Subcutaneous adipose tissue (tissue), 4 donors: ENCODE measurements around the gene ANAPC15. TPM values are rescaled to one million over a fixed set of nuclear protein-coding genes. Genes with fewer than 3 reads are reported as not detected.

ENCODE experiments used
- total RNA-seq, 4 donors: library from RNA; depleted of rRNA; stranded (reverse); fragments of >200 nt; gene quantifications; one replicate each; pipeline ENCODE4 v1.1.0, GENCODE V29; 2016
- TF ChIP-seq, protein P1 (sequence below): fragments of 450-650 bp; IDR thresholded peaks from one replicate; pipeline ENCODE4 v1.5.1; 2016; ENCODE audit warnings: low read depth, mild to moderate bottlenecking, control low read depth, antibody characterized with exemption, moderate library complexity

Gene ANAPC15
- total RNA-seq, 4 donors from 2014 or later, result 17.3 to 28.6 (median 21.1) TPM

GRCh38 chr11:72122607-72123006 lies 10.1 kb upstream of the ANAPC15 start:
- TF ChIP-seq, protein P1, sequence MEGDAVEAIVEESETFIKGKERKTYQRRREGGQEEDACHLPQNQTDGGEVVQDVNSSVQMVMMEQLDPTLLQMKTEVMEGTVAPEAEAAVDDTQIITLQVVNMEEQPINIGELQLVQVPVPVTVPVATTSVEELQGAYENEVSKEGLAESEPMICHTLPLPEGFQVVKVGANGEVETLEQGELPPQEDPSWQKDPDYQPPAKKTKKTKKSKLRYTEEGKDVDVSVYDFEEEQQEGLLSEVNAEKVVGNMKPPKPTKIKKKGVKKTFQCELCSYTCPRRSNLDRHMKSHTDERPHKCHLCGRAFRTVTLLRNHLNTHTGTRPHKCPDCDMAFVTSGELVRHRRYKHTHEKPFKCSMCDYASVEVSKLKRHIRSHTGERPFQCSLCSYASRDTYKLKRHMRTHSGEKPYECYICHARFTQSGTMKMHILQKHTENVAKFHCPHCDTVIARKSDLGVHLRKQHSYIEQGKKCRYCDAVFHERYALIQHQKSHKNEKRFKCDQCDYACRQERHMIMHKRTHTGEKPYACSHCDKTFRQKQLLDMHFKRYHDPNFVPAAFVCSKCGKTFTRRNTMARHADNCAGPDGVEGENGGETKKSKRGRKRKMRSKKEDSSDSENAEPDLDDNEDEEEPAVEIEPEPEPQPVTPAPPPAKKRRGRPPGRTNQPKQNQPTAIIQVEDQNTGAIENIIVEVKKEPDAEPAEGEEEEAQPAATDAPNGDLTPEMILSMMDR, result no peak

GRCh38 chr11:72120930-72121329 lies 8.4 kb upstream of the ANAPC15 start:
- TF ChIP-seq, protein P1, result no peak

GRCh38 chr11:72119198-72119597 lies 6.7 kb upstream of the ANAPC15 start:
- TF ChIP-seq, protein P1, result no peak

DNA sequence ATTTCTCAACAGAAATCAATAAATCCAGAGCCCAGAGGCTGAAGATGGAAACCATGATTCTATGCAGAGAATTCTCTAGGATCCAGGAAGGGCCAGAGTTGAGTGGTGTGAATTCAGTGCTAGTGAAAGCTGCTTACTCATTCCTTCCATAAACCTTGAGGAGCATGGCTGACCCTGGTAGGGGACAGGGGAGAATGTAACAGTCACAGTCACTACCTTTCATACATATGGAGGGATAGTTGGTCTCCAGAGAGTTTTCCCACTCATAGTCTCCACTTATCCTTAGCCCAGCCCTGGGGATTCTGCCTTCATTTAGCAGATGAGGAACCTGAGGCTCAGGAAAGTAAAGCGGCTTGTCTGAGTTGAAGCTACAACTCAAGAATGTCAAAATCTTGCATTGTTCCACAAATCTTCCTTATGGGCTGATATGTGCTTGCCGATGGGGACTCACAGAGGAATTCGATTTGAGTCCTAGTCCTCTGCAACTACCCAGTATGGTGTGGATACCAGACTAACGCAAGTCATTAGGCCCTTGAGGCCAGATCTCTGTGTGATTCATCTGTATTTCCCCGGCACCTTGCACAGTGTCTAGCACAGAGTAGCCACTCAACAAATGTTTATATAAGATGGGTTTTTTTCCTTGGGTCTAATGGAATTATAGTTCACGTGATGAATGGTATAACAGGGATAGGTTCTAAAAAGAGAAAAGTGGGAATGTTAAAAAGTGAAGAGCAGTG lies 3.7 kb upstream of the ANAPC15 start:
- TF ChIP-seq, protein P1, result no peak

DNA sequence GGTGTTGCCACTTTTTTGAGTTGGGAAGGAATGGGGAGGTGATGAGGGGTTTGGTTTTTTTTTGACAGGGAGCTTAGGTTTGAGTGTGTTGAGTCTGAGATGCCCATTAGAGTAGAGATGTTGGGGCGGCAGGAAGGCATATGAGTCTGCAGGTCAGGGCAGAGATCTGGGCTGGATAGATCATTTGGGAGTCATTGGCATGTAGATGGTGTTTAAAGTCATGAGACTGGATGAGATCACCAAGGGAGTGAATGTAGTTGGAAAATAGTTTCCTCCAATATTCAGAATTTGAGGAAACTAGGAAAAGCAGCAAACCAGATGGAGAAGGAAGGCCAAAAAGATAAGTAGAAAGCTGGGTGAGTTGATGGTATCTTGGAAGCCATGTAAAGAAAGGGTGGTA lies 2.1 kb upstream of the ANAPC15 start:
- TF ChIP-seq, protein P1, result no peak

DNA sequence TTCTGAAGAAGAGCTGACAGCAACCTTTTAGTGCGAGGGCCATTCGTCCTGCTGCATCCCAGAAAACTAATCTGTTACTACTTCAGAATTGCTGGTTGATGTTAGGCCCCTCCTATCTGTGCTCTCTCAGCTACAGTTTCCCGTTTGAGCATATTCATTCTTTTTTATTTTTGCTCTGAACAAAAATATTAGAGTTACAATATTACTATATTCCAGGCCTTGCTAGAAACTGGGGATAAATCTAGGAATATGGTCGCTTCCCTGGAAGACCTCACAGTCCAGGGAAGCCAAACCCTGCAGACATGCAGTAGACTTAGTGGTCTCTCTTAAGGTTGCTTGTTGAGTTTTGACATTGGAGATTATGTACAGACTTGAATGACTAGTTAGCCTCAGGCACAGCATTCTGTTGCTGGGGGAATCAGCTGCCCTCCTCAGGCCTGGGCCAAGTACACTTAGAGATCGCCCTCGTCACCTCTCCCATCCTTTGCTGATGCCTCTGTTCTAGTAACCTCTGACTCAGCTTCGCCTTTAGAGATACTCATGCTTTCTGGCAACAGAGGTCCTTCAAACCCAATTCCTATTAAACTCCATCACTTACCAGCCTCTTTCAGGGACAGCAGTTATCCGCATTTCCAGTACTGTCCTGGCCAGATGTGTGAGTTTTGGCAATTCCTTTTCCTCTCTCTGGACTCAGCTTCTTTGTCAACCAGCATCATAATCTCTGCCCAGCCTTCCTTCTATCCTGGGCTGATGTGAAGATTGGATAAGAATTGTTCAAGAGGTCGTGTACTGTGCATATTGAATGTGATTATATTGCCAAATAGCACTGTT lies 698 bp upstream of the ANAPC15 start:
- TF ChIP-seq, protein P1, result no peak
